ENCODE data around the gene CTU2. TPM values are rescaled to one million over a fixed set of nuclear protein-coding genes. Genes with fewer than 3 reads are reported as not detected.
A peak's percentile ranks its signal among the peaks of the same experiment; 100 is the strongest.

CTU2 gene
- polyA plus RNA-seq, 1 of the 3 experiments (the other 2 are of a cell fraction) = 16.2 TPM

DNA sequence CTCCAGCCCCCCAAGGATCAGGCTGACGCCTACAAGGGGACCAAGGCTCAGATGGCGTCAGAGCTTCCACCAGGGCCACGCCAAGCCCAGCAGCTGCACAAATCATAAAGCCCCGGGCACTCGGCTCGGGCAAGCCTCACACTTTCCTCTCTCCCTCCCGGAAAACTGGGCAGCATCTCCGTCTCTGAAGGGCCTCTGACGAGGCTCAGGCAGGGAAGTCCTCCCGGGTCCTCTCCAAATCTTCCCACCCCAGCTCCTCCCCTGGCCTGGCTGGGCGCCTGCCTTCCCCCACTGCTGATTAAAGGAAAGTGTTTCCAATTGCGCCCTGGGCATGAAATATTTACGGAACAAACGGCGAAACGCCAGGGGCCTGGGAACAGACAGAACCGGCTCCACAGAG, 40.2 kb downstream of the CTU2 start:
- CTCF ChIA-PET = interaction anchor here (1.1 to 30.9 kb wide), 6 partner anchors 6 to 421 kb away, joined by 3 to 540 read pairs (median 25); partner anchors contain the start of gene PIEZO1
- 78% methylated on average over 17 of the region's 17 CpGs for WGBS (ENCODE audit: low lambda C conversion rate)

DNA sequence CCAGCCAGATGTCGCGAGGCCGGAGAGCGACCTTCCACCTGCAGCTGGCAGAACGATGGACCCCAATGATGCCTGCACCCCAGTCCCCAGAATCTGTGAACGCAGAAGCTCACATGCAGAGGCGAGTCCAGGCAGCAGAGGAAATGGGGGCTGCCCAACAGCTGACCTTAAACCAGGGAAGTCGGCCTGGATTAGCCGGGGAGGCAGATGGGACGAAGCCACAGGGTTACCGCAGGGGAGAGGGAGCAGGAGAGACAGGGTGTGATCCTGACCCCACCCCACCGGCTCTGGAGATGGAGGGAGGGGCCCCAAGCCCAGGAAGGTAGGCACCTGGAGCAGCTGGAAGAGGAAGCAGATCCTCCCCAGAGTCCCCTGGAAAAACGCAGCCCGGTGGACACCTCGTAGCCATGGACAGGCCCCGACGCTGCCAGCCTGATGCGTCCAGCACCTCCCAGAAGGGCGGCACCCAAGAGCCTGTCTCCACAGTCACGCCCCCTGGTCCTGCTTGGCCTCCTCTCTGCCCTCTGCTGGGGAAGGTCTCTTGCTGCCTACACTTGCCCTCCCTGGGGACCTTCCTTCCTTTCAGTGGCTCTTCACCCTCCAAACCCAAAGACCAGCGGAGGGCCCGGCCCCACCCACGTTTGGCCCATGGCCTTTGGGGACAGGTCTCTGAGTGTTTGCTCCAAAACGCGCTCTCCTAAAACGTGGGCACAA, 41.4 kb downstream of the CTU2 start:
- peaks cover 54% of the 10 kb centered on the region for H4K20me1 ChIP-seq (ENCODE audit: insufficient read depth)
- peaks cover 4% of the 10 kb centered on the region for H3F3A ChIP-seq (replicated peaks; ENCODE audit: insufficient read depth)
- no peaks in the 10 kb centered on the region for H3K27me3 ChIP-seq (ENCODE audit: insufficient read depth)
- POLR2A ChIA-PET = no interaction called here
- no peak overlapping the region for H3K4me3 ChIP-seq (ENCODE audit: low read depth in 2 of 2, low read length in 1 of 2)
- H3K4me2 ChIP-seq = no peak overlapping the region
- H3K4me1 ChIP-seq (ENCODE audit: control insufficient read depth in 1 of 2, insufficient read depth in 2 of 2, low read depth in 1 of 2, low read length in 1 of 2) = peaks cover 0 to 3% of the 10 kb centered on the region in 2 experiments; a peak in 1 of 4 replicates
- no peaks in the 10 kb centered on the region for H3K9me2 ChIP-seq
- H3K9me3 ChIP-seq = no peaks in the 10 kb centered on the region
- peaks cover 74% of the 10 kb centered on the region for H3K79me2 ChIP-seq (ENCODE audit: insufficient read depth)
- H3K9ac ChIP-seq = no peak overlapping the region
- H3K36me3 ChIP-seq (replicated peaks in 1 of 2; ENCODE audit: control insufficient read depth in 1 of 2, insufficient read depth in 2 of 2, low read length in 1 of 2) = peaks cover 0 to 5% of the 10 kb centered on the region in 2 experiments
- CTCF ChIA-PET = interaction anchor here (1.1 to 30.9 kb wide), 4 partner anchors 7 to 110 kb away, joined by 3 to 540 read pairs (median 272); no protein-coding TSS in a partner anchor
- no peak overlapping the region for H2AFZ ChIP-seq (ENCODE audit: low read depth)
- TF ChIP-seq, protein P1, sequence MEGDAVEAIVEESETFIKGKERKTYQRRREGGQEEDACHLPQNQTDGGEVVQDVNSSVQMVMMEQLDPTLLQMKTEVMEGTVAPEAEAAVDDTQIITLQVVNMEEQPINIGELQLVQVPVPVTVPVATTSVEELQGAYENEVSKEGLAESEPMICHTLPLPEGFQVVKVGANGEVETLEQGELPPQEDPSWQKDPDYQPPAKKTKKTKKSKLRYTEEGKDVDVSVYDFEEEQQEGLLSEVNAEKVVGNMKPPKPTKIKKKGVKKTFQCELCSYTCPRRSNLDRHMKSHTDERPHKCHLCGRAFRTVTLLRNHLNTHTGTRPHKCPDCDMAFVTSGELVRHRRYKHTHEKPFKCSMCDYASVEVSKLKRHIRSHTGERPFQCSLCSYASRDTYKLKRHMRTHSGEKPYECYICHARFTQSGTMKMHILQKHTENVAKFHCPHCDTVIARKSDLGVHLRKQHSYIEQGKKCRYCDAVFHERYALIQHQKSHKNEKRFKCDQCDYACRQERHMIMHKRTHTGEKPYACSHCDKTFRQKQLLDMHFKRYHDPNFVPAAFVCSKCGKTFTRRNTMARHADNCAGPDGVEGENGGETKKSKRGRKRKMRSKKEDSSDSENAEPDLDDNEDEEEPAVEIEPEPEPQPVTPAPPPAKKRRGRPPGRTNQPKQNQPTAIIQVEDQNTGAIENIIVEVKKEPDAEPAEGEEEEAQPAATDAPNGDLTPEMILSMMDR (IDR thresholded peaks at IDR 0.05) = peak; percentile 34
- TF ChIP-seq NFIC (IDR thresholded peaks at IDR 0.05; ENCODE audit: borderline replicate concordance) = no peak
- 82% methylated on average over 26 of the region's 26 CpGs for WGBS (ENCODE audit: low lambda C conversion rate)
- H3K27ac ChIP-seq (ENCODE audit: low read depth in 2 of 2, low read length in 1 of 2) = no peak overlapping the region
- no peak for DNase-seq

More for the DNA sequence above, 40.2 kb downstream of the CTU2 start:
- Histone ChIP-seq H3K27ac (ENCODE audit: low read depth in 2 of 2, low read length in 1 of 2) (no peak overlapping the region), H3K9me2 (no peaks in the 10 kb centered on the region), H3K9me3 (no peaks in the 10 kb centered on the region), H3F3A (replicated peaks; ENCODE audit: insufficient read depth) (peaks cover 4% of the 10 kb centered on the region), H3K36me3 (replicated peaks in 1 of 2; ENCODE audit: control insufficient read depth in 1 of 2, insufficient read depth in 2 of 2, low read length in 1 of 2) (peaks cover 0 to 5% of the 10 kb centered on the region in 2 experiments), H3K4me3 (ENCODE audit: low read depth in 2 of 2, low read length in 1 of 2) (no peak overlapping the region), H3K9ac (no peak overlapping the region), H2AFZ (ENCODE audit: low read depth) (no peak overlapping the region), H4K20me1 (ENCODE audit: insufficient read depth) (peaks cover 48% of the 10 kb centered on the region), H3K27me3 (ENCODE audit: insufficient read depth) (no peaks in the 10 kb centered on the region), H3K4me1 (ENCODE audit: control insufficient read depth in 1 of 2, insufficient read depth in 2 of 2, low read depth in 1 of 2, low read length in 1 of 2) (peaks cover 0 to 3% of the 10 kb centered on the region in 2 experiments; a peak in 1 of 4 replicates), H3K4me2 (no peak overlapping the region), H3K79me2 (ENCODE audit: insufficient read depth) (peaks cover 66% of the 10 kb centered on the region)
- DNase-seq = no peak
- TF ChIP-seq EP300 (IDR thresholded peaks at IDR 0.05; ENCODE audit: borderline replicate concordance in 1 of 2, low read depth in 1 of 2, low read length in 1 of 2) = no peak
- TF ChIP-seq GATA2 (CRISPR knock-in tag; IDR thresholded peaks at IDR 0.05) = no peak
- POLR2A ChIA-PET = interaction anchor here (1.2 kb wide), 1 partner anchor 53 kb away, joined by 3 read pairs; no protein-coding TSS in a partner anchor

GRCh38 chr16:88748364-88748763, 42.1 kb downstream of the CTU2 start:
- 78% methylated on average over 2 of the region's 12 CpGs for WGBS (ENCODE audit: low lambda C conversion rate)
- no peak overlapping the region for H3K27ac ChIP-seq (ENCODE audit: low read depth in 2 of 2, low read length in 1 of 2)
- H3F3A ChIP-seq (replicated peaks; ENCODE audit: insufficient read depth) = peaks cover 4% of the 10 kb centered on the region
- H3K9me2 ChIP-seq = no peaks in the 10 kb centered on the region
- ChIA-PET POLR2A (no interaction called here), CTCF (interaction anchor here (1.4 to 30.9 kb wide), 3 partner anchors 8 to 419 kb away, joined by 5 to 540 read pairs (median 540); no protein-coding TSS in a partner anchor)
- H3K9me3 ChIP-seq = no peaks in the 10 kb centered on the region
- H3K79me2 ChIP-seq (ENCODE audit: insufficient read depth) = peaks cover 72% of the 10 kb centered on the region
- peaks cover 50% of the 10 kb centered on the region for H4K20me1 ChIP-seq (ENCODE audit: insufficient read depth)
- H3K9ac ChIP-seq = no peak overlapping the region
- H3K27me3 ChIP-seq (ENCODE audit: insufficient read depth) = no peaks in the 10 kb centered on the region
- H3K4me2 ChIP-seq = no peak overlapping the region
- H3K4me3 ChIP-seq (ENCODE audit: low read depth in 2 of 2, low read length in 1 of 2) = no peak overlapping the region
- no peak for DNase-seq
- peaks cover 0 to 5% of the 10 kb centered on the region in 2 experiments for H3K36me3 ChIP-seq (replicated peaks in 1 of 2; ENCODE audit: control insufficient read depth in 1 of 2, insufficient read depth in 2 of 2, low read length in 1 of 2)
- no peak overlapping the region for H2AFZ ChIP-seq (ENCODE audit: low read depth)
- H3K4me1 ChIP-seq (ENCODE audit: control insufficient read depth in 1 of 2, insufficient read depth in 2 of 2, low read depth in 1 of 2, low read length in 1 of 2) = peaks cover 0 to 3% of the 10 kb centered on the region in 2 experiments; a peak in 1 of 4 replicates
- TF ChIP-seq, protein P2, sequence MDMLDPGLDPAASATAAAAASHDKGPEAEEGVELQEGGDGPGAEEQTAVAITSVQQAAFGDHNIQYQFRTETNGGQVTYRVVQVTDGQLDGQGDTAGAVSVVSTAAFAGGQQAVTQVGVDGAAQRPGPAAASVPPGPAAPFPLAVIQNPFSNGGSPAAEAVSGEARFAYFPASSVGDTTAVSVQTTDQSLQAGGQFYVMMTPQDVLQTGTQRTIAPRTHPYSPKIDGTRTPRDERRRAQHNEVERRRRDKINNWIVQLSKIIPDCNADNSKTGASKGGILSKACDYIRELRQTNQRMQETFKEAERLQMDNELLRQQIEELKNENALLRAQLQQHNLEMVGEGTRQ (IDR thresholded peaks at IDR 0.05; ENCODE audit: borderline replicate concordance, low read depth, low read length) = no peak
- TF ChIP-seq, protein P3, sequence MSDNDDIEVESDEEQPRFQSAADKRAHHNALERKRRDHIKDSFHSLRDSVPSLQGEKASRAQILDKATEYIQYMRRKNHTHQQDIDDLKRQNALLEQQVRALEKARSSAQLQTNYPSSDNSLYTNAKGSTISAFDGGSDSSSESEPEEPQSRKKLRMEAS (IDR thresholded peaks at IDR 0.05; ENCODE audit: low read depth) = no peak
- TF ChIP-seq POLR2AphosphoS5 (IDR thresholded peaks at IDR 0.05; ENCODE audit: low read depth, low read length) (no peak), ZBTB33 (IDR thresholded peaks at IDR 0.05; ENCODE audit: borderline replicate concordance, low read depth) (no peak), RFX5 (IDR thresholded peaks at IDR 0.05; ENCODE audit: low read length) (no peak), MXI1 (IDR thresholded peaks at IDR 0.05; ENCODE audit: low read depth, low read length) (no peak), TAF1 (IDR thresholded peaks at IDR 0.05; ENCODE audit: borderline replicate concordance, low read depth, low read length) (no peak), RAD21 (IDR thresholded peaks at IDR 0.05; ENCODE audit: low read length) (no peak)
- TF ChIP-seq, protein P4, sequence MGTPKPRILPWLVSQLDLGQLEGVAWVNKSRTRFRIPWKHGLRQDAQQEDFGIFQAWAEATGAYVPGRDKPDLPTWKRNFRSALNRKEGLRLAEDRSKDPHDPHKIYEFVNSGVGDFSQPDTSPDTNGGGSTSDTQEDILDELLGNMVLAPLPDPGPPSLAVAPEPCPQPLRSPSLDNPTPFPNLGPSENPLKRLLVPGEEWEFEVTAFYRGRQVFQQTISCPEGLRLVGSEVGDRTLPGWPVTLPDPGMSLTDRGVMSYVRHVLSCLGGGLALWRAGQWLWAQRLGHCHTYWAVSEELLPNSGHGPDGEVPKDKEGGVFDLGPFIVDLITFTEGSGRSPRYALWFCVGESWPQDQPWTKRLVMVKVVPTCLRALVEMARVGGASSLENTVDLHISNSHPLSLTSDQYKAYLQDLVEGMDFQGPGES (IDR thresholded peaks at IDR 0.05; ENCODE audit: low read depth, low read length) = no peak
